Activated CD4-positive, alpha-beta T cell treated with anti-CD3 and anti-CD28 coated beads for 36 hours (primary cell): ENCODE measurements around the gene WDFY3. TPM values are rescaled to one million over a fixed set of nuclear protein-coding genes. Genes with fewer than 3 reads are reported as not detected.

Experiments
- ATAC-seq: fragments of 200-7000 bp; cut with Tn5 transposase; one replicate; pipeline ENCODE4 v1.10.0; 2021; ENCODE audit warnings: mild to moderate bottlenecking, moderate library complexity
- CTCF ChIA-PET: fragments of 350-600 bp; sonication (Branson Sonifier 250); formaldehyde crosslinking; loops from one replicate; lab custom pipeline; 2021; ENCODE audit warnings: antibody characterized with exemption; lab: Charles Lee
- POLR2A ChIA-PET: fragments of 350-600 bp; sonication (Branson Sonifier 250); formaldehyde crosslinking; loops from one replicate; lab custom pipeline; 2021; ENCODE audit warnings: antibody characterized with exemption, inconsistent platforms; lab: Charles Lee
- DNase-seq: peaks from one replicate; pipeline ENCODE4 v3.0.0-alpha.2; 2020
- H3K27ac Mint-ChIP-seq: one replicate; pipeline ENCODE4 v1.8.0; 2021; ENCODE audit warnings: mixed read lengths
- H3K27me3 Mint-ChIP-seq: one replicate; pipeline ENCODE4 v1.8.0; 2021; ENCODE audit warnings: mixed read lengths
- H3K36me3 Mint-ChIP-seq: one replicate; pipeline ENCODE4 v1.8.0; 2021; ENCODE audit warnings: low read depth, mixed read lengths
- H3K4me1 Mint-ChIP-seq: one replicate; pipeline ENCODE4 v1.8.0; 2021; ENCODE audit warnings: mixed read lengths
- H3K4me3 Mint-ChIP-seq: one replicate; pipeline ENCODE4 v1.8.0; 2021; ENCODE audit warnings: mild to moderate bottlenecking, moderate library complexity, mixed read lengths
- H3K9me3 Mint-ChIP-seq: one replicate; pipeline ENCODE4 v1.8.0; 2021; ENCODE audit warnings: low read depth, mixed read lengths
- intact Hi-C, 2 experiments: fragments of 100-400 bp; cut with DNase I in 1 of 2; cut with micrococcal nuclease in 1 of 2; formaldehyde crosslinking; loops; one replicate each; pipeline versions ENCODE4 v1.14.2 to v1.15.1; 2022 to 2024; cut with DNase I, micrococcal nuclease
- total RNA-seq, 2 experiments: library from RNA; stranded (reverse); gene quantifications; one replicate each; pipeline ENCODE4 v1.2.3, GENCODE V29; 2021

The WDFY3 gene
- total RNA-seq, 2 experiments from 2014 or later: 1.8 to 2.3 TPM

GRCh38 chr4:84733343-84734033, 233.0 kb downstream of the WDFY3 start:
- DNase-seq (no peak), ATAC-seq (no peak)
- H3K4me3 Mint-ChIP-seq: no peak overlapping the region
- CTCF ChIA-PET: interaction anchor here (1.0 kb wide), 1 partner anchor 16 kb away, joined by 3 read pairs; no protein-coding TSS in a partner anchor
- H3K27me3 Mint-ChIP-seq: peaks cover 2% of the 10 kb centered on the region
- no peak overlapping the region for H3K27ac Mint-ChIP-seq
- POLR2A ChIA-PET: no interaction called here
- no peaks in the 10 kb centered on the region for H3K4me1 Mint-ChIP-seq
- no peaks in the 10 kb centered on the region for H3K9me3 Mint-ChIP-seq
- no peaks in the 10 kb centered on the region for H3K36me3 Mint-ChIP-seq
- intact Hi-C loops: no loop called here

- Mint-ChIP-seq H3K27me3 (peaks cover under 1% of the 10 kb centered on the region), H3K4me3 (no peak overlapping the region), H3K4me1 (peaks cover 3% of the 10 kb centered on the region), H3K36me3 (no peaks in the 10 kb centered on the region), H3K9me3 (no peaks in the 10 kb centered on the region), H3K27ac (no peak overlapping the region)
- no peak for DNase-seq
- ChIA-PET POLR2A (no interaction called here), CTCF (no interaction called here)
- ATAC-seq: no peak
- intact Hi-C loops: no loop called here
Measured at GRCh38 chr4:84730375-84730774, 236.1 kb downstream of the WDFY3 start.

- no peaks in the 10 kb centered on the region for H3K36me3 Mint-ChIP-seq
- no peaks in the 10 kb centered on the region for H3K27me3 Mint-ChIP-seq
- no peak overlapping the region for H3K4me3 Mint-ChIP-seq
- ChIA-PET CTCF (interaction anchor here (0.7 kb wide), 1 partner anchor 730 kb away, joined by 3 read pairs; no protein-coding TSS in a partner anchor), POLR2A (no interaction called here)
- no peak for DNase-seq
- H3K9me3 Mint-ChIP-seq: no peaks in the 10 kb centered on the region
- no peak for ATAC-seq
- peaks cover 3% of the 10 kb centered on the region for H3K4me1 Mint-ChIP-seq
- no peak overlapping the region for H3K27ac Mint-ChIP-seq
- intact Hi-C loops: no loop called here
Measured at GRCh38 chr4:84727491-84727890, 239.0 kb downstream of the WDFY3 start.

- intact Hi-C loops: no loop called here
- no peaks in the 10 kb centered on the region for H3K36me3 Mint-ChIP-seq
- CTCF ChIA-PET: no interaction called here
Measured at GRCh38 chr4:84726356-84726755, 240.1 kb downstream of the WDFY3 start.

GRCh38 chr4:84722720-84723119, 243.8 kb downstream of the WDFY3 start:
- ChIA-PET POLR2A (no interaction called here), CTCF (no interaction called here)
- no peak for ATAC-seq
- Mint-ChIP-seq H3K36me3 (no peaks in the 10 kb centered on the region), H3K9me3 (no peaks in the 10 kb centered on the region), H3K27me3 (no peaks in the 10 kb centered on the region), H3K27ac (no peak overlapping the region), H3K4me1 (peaks cover 3% of the 10 kb centered on the region), H3K4me3 (no peak overlapping the region)
- no peak for DNase-seq
- intact Hi-C loops: no loop called here

More at GRCh38 chr4:84726356-84726755, 240.1 kb downstream of the WDFY3 start:
- no peak overlapping the region for H3K4me3 Mint-ChIP-seq
- no peak overlapping the region for H3K27ac Mint-ChIP-seq
- DNase-seq (no peak), ATAC-seq (no peak)
- H3K27me3 Mint-ChIP-seq: no peaks in the 10 kb centered on the region
- POLR2A ChIA-PET: no interaction called here
- peaks cover 3% of the 10 kb centered on the region for H3K4me1 Mint-ChIP-seq
- no peaks in the 10 kb centered on the region for H3K9me3 Mint-ChIP-seq

- DNase-seq (no peak), ATAC-seq (no peak)
- ChIA-PET CTCF (no interaction called here), POLR2A (no interaction called here)
- H3K27me3 Mint-ChIP-seq: no peaks in the 10 kb centered on the region
- no peak overlapping the region for H3K27ac Mint-ChIP-seq
- no peaks in the 10 kb centered on the region for H3K36me3 Mint-ChIP-seq
- no peak overlapping the region for H3K4me3 Mint-ChIP-seq
- H3K9me3 Mint-ChIP-seq: no peaks in the 10 kb centered on the region
- intact Hi-C loops: no loop called here
- H3K4me1 Mint-ChIP-seq: no peaks in the 10 kb centered on the region
Measured at GRCh38 chr4:84719115-84719514, 247.4 kb downstream of the WDFY3 start.

GRCh38 chr4:84718699-84719098, 247.8 kb downstream of the WDFY3 start:
- H3K27ac Mint-ChIP-seq: no peak overlapping the region
- H3K4me3 Mint-ChIP-seq: no peak overlapping the region
- ATAC-seq: no peak
- H3K4me1 Mint-ChIP-seq: no peaks in the 10 kb centered on the region
- intact Hi-C loops: no loop called here
- POLR2A ChIA-PET: no interaction called here
- no peaks in the 10 kb centered on the region for H3K27me3 Mint-ChIP-seq
- H3K9me3 Mint-ChIP-seq: no peaks in the 10 kb centered on the region
- no peaks in the 10 kb centered on the region for H3K36me3 Mint-ChIP-seq
- no peak for DNase-seq
- CTCF ChIA-PET: no interaction called here

- no peaks in the 10 kb centered on the region for H3K36me3 Mint-ChIP-seq
- ATAC-seq (no peak), DNase-seq (no peak)
- CTCF ChIA-PET: interaction anchor here (0.7 kb wide), 1 partner anchor 19 kb away, joined by 4 read pairs; no protein-coding TSS in a partner anchor
- no peak overlapping the region for H3K27ac Mint-ChIP-seq
- H3K27me3 Mint-ChIP-seq: peaks cover under 1% of the 10 kb centered on the region
- H3K4me1 Mint-ChIP-seq: no peaks in the 10 kb centered on the region
- POLR2A ChIA-PET: no interaction called here
- intact Hi-C loops: no loop called here
- H3K4me3 Mint-ChIP-seq: no peak overlapping the region
- H3K9me3 Mint-ChIP-seq: no peaks in the 10 kb centered on the region
Measured at GRCh38 chr4:84710548-84710947, 255.9 kb downstream of the WDFY3 start.

GRCh38 chr4:84708406-84709135, 257.9 kb downstream of the WDFY3 start:
- DNase-seq (no peak), ATAC-seq (no peak)
- Mint-ChIP-seq H3K4me1 (no peaks in the 10 kb centered on the region), H3K4me3 (no peak overlapping the region), H3K9me3 (no peaks in the 10 kb centered on the region), H3K27ac (no peak overlapping the region), H3K36me3 (no peaks in the 10 kb centered on the region), H3K27me3 (peaks cover 3% of the 10 kb centered on the region)
- POLR2A ChIA-PET: no interaction called here
- intact Hi-C loops: no loop called here
- CTCF ChIA-PET: no interaction called here

GRCh38 chr4:84706286-84706685, 260.2 kb downstream of the WDFY3 start:
- H3K4me3 Mint-ChIP-seq: no peak overlapping the region
- intact Hi-C loops: no loop called here
- H3K27me3 Mint-ChIP-seq: peaks cover 6% of the 10 kb centered on the region
- DNase-seq: no peak
- CTCF ChIA-PET: no interaction called here
- POLR2A ChIA-PET: no interaction called here
- no peaks in the 10 kb centered on the region for H3K36me3 Mint-ChIP-seq
- H3K4me1 Mint-ChIP-seq: no peaks in the 10 kb centered on the region
- no peak for ATAC-seq
- H3K9me3 Mint-ChIP-seq: no peaks in the 10 kb centered on the region
- H3K27ac Mint-ChIP-seq: no peak overlapping the region

- peaks cover 3% of the 10 kb centered on the region for H3K27me3 Mint-ChIP-seq
- no peaks in the 10 kb centered on the region for H3K36me3 Mint-ChIP-seq
- H3K9me3 Mint-ChIP-seq: no peaks in the 10 kb centered on the region
- no peaks in the 10 kb centered on the region for H3K4me1 Mint-ChIP-seq
- ChIA-PET POLR2A (no interaction called here), CTCF (no interaction called here)
- no peak for DNase-seq
- intact Hi-C loops: no loop called here
- H3K27ac Mint-ChIP-seq: no peak overlapping the region
- ATAC-seq: peak; percentile 36
- no peak overlapping the region for H3K4me3 Mint-ChIP-seq
Measured at GRCh38 chr4:84699001-84699671, 267.4 kb downstream of the WDFY3 start.
